Measurements from ENCODE around the gene FSD1L.

The FSD1L gene

DNA sequence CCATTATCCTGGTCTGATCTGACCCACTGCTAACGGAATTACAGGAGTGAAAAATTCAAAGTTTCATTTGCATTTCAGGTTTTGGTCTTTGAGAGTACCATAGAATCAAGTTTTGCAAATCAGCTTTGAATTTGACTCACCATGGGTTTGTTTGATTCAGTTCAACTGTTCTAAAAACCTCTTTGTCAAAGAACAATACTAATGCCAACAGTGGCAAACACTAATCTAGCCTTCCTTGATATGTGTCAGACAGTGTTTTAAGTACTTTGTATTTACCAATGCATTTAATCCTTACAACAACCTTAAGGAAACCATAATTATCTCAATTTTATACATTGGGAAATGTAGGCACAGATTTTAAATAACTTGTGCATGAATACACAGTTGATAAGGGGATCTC is 10.1 kb upstream of the FSD1L start:
- TF ChIP-seq, protein P1, sequence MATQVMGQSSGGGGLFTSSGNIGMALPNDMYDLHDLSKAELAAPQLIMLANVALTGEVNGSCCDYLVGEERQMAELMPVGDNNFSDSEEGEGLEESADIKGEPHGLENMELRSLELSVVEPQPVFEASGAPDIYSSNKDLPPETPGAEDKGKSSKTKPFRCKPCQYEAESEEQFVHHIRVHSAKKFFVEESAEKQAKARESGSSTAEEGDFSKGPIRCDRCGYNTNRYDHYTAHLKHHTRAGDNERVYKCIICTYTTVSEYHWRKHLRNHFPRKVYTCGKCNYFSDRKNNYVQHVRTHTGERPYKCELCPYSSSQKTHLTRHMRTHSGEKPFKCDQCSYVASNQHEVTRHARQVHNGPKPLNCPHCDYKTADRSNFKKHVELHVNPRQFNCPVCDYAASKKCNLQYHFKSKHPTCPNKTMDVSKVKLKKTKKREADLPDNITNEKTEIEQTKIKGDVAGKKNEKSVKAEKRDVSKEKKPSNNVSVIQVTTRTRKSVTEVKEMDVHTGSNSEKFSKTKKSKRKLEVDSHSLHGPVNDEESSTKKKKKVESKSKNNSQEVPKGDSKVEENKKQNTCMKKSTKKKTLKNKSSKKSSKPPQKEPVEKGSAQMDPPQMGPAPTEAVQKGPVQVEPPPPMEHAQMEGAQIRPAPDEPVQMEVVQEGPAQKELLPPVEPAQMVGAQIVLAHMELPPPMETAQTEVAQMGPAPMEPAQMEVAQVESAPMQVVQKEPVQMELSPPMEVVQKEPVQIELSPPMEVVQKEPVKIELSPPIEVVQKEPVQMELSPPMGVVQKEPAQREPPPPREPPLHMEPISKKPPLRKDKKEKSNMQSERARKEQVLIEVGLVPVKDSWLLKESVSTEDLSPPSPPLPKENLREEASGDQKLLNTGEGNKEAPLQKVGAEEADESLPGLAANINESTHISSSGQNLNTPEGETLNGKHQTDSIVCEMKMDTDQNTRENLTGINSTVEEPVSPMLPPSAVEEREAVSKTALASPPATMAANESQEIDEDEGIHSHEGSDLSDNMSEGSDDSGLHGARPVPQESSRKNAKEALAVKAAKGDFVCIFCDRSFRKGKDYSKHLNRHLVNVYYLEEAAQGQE (IDR thresholded peaks at IDR 0.05; ENCODE audit: insufficient read depth in 1 of 2, low read depth in 2 of 2, low read length in 2 of 2): no peak
- no peak for TF ChIP-seq FOXP2 (optimal IDR thresholded peaks at IDR 0.05; ENCODE audit: borderline replicate concordance, extremely low read depth, extremely low read length, insufficient read depth)

DNA sequence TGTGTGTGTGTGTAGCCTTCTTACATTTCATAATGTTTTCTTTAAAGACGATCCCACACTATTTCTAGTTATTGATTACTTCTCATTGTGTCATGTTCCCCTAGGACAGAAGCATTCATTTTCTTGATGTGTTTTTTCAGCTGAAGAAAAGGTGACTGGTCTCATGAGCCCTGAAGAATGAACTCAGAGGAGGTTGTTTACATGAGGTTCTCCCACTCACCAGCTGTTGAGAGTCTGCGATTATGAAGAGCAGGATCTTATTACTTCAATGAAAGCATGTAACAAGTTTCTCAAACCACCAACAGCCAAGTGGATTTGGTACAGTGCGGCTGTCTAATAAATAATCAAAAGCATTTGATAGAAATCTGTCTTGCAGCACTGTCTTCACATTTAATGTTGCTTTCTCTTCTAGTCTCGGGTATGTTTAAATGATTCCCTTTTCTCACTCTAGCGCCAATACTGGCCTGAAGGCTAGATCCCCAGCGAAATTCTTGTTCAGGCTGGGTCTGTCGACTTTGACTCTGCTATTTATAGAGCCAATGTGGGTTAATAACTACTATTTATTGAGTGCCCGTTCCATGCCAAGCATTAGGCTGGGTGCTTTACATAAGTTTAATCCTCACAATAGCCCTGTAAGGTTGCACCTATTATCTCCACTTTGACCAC is 9.6 kb upstream of the FSD1L start:
- TF ChIP-seq SIN3A (IDR thresholded peaks at IDR 0.05; ENCODE audit: borderline replicate concordance, insufficient read depth, low read length): no peak
- TF ChIP-seq FOXP2 (optimal IDR thresholded peaks at IDR 0.05; ENCODE audit: borderline replicate concordance, extremely low read depth, extremely low read length, insufficient read depth): no peak
- no peak for TF ChIP-seq POLR2AphosphoS5 (IDR thresholded peaks at IDR 0.05; ENCODE audit: low read depth, low read length)
- TF ChIP-seq TAF1 (IDR thresholded peaks at IDR 0.05; ENCODE audit: borderline replicate concordance, insufficient read depth, low read length): no peak
- TF ChIP-seq, protein P1 (IDR thresholded peaks at IDR 0.05; ENCODE audit: insufficient read depth in 1 of 2, low read depth in 2 of 2, low read length in 2 of 2): no peak

DNA sequence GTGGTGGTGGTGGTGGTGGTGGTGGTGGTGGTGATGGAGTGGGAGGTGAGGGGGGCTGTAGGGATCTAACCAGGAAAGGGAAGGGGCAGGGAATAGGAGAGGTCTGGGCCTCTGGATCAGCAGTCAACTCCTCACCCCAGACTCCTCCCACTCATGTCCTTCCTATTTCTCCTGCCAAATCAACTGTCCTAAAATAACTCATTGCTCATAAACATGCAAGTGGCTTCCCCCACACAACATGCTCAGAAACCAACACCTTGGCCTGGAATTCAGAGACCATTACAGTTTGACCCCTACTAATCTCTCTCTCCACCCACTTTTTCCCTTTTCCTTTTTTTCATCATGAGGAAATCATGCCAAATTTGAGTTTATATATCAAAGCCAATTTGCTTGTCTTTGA is 8.4 kb upstream of the FSD1L start:
- TF ChIP-seq TAF1 (IDR thresholded peaks at IDR 0.05; ENCODE audit: borderline replicate concordance, insufficient read depth, low read length) (no peak), SIN3A (IDR thresholded peaks at IDR 0.05; ENCODE audit: borderline replicate concordance, insufficient read depth, low read length) (no peak), POLR2AphosphoS5 (IDR thresholded peaks at IDR 0.05; ENCODE audit: low read depth, low read length) (no peak), FOXP2 (optimal IDR thresholded peaks at IDR 0.05; ENCODE audit: borderline replicate concordance, extremely low read depth, extremely low read length, insufficient read depth) (no peak)
- TF ChIP-seq, protein P1 (IDR thresholded peaks at IDR 0.05; ENCODE audit: insufficient read depth in 1 of 2, low read depth in 2 of 2, low read length in 2 of 2): no peak

DNA sequence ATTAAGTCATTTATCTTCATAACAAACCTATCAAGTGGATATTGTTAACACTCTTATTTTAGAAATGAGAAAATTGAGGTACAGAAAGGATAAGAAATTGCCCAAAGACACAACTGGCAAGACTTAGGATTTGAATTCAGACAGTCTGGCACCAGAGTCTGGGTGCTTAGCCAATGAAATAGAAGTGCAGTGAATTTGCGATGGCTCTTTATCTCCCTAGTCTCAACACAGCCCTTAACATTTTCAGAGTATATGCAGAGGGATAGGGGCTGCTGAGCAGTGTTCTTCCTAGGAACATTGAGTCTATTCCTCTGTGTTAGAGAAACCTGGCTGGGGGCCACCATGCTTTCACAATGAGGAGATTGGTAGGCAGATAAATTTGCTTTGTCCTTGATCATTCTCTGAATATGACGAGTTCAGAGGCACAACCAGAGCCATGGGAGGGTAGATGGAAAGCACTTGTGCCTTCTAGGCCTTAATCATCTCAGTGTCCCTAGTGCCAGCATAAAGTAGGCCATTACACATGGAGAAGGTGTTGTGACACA is 6.1 kb upstream of the FSD1L start:
- TF ChIP-seq, protein P1 (IDR thresholded peaks at IDR 0.05; ENCODE audit: insufficient read depth in 1 of 2, low read depth in 2 of 2, low read length in 2 of 2): no peak
- no peak for TF ChIP-seq TAF1 (IDR thresholded peaks at IDR 0.05; ENCODE audit: borderline replicate concordance, insufficient read depth, low read length)
- no peak for TF ChIP-seq FOXP2 (optimal IDR thresholded peaks at IDR 0.05; ENCODE audit: borderline replicate concordance, extremely low read depth, extremely low read length, insufficient read depth)
- TF ChIP-seq POLR2AphosphoS5 (IDR thresholded peaks at IDR 0.05; ENCODE audit: low read depth, low read length): no peak
- TF ChIP-seq SIN3A (IDR thresholded peaks at IDR 0.05; ENCODE audit: borderline replicate concordance, insufficient read depth, low read length): no peak

All from PFSK-1 (cell line).